K562 (cell line): ENCODE measurements around the gene TMA7B. TPM values are rescaled to one million over a fixed set of nuclear protein-coding genes. Genes with fewer than 3 reads are reported as not detected.

Experiments
- ATAC-seq: fragments of 200-7000 bp; cut with Tn5 transposase; 3 replicates; pipeline ENCODE4 v1.9.1; 2020; ENCODE audit warnings: moderate library complexity
- BruUV-seq: library from RNA; stranded (reverse); fragments of 400-500 nt; replicated peaks from 2 replicates; lab custom pipeline; 2021; lab: Mats Ljungman, UMichigan
- CTCF ChIA-PET: fragments of 300-600 bp; formaldehyde crosslinking; extraction: SDS; loops from one replicate; lab custom pipeline; 2021; ENCODE audit warnings: low intra/inter-chr PET ratio; lab: Yijun Ruan, JAX
- POLR2A ChIA-PET: fragments of 300-600, 350-650 bp; sonication (Branson Sonifier 250); formaldehyde crosslinking; extraction: SDS; loops from one replicate; lab custom pipeline; 2021; ENCODE audit warnings: antibody characterized with exemption, inconsistent platforms; lab: Yijun Ruan, JAX
- DNase-seq, 4 experiments: peaks; one replicate each; pipeline versions ENCODE4 v3.0.0 to v3.0.0-alpha.2; 2011 to 2018; ENCODE audit warnings: low spot score in 3 of 4, mixed read lengths in 3 of 4; ENCODE audit errors: extremely low read depth in 1 of 4
- FAIRE-seq: peaks from 2 replicates; lab custom pipeline; 2011; peaks lifted over from hg19 to GRCh38; lab: Jason Lieb, UNC
- H2AFZ ChIP-seq: 2 replicates; pipeline ENCODE4 v1.6.0; 2011; ENCODE audit warnings: low read depth, low read length, control low read depth, inconsistent platforms
- H3K27ac ChIP-seq: fragments of 200-600 bp; 3 replicates; pipeline ENCODE4 v1.8.0; 2011; ENCODE audit warnings: low read depth, mild to moderate bottlenecking, control low read depth, inconsistent platforms, low read length, moderate library complexity, mixed read lengths; ENCODE audit errors: extremely low read depth
- H3K27me3 ChIP-seq, 2 experiments: fragments of 300-600 bp in 1 of 2; 2 replicates in 1 of 2; 3 replicates in 1 of 2; pipeline versions ENCODE4 v1.6.0 to v1.8.0; 2011; ENCODE audit warnings: inconsistent platforms in 2 of 2, low read length in 2 of 2, mild to moderate bottlenecking in 1 of 2, mixed read lengths in 1 of 2, moderate library complexity in 1 of 2; ENCODE audit not compliant: control insufficient read depth in 2 of 2, insufficient read depth in 2 of 2
- H3K36me3 ChIP-seq: fragments of 300-600 bp; 3 replicates; pipeline ENCODE4 v1.8.0; 2011; ENCODE audit warnings: mild to moderate bottlenecking, low read length, inconsistent platforms; ENCODE audit not compliant: control insufficient read depth, insufficient read depth
- H3K4me1 ChIP-seq, 2 experiments: fragments of 200-600 bp in 1 of 2; replicated peaks in 1 of 2; 2 replicates in 1 of 2; 3 replicates in 1 of 2; pipeline versions ENCODE4 v1.5.1 to v1.8.0; 2011; ENCODE audit warnings: inconsistent platforms in 2 of 2, low read length in 2 of 2, mild to moderate bottlenecking in 1 of 2, mixed read lengths in 1 of 2, moderate library complexity in 1 of 2; ENCODE audit not compliant: control insufficient read depth in 2 of 2, insufficient read depth in 2 of 2
- H3K4me2 ChIP-seq: 2 replicates; pipeline ENCODE4 v1.6.1; 2011; ENCODE audit warnings: low read length, control low read depth, inconsistent platforms, mixed read lengths; ENCODE audit not compliant: insufficient read depth
- H3K4me3 ChIP-seq: fragments of 200-600 bp; sonication (generic), shearing (Covaris generic); 2 replicates; pipeline ENCODE4 v1.5.1; 2016; ENCODE audit warnings: control low read depth, inconsistent platforms
- H3K79me2 ChIP-seq: fragments of 200-600 bp; 3 replicates; pipeline ENCODE4 v1.8.0; 2011; ENCODE audit warnings: low read length, inconsistent platforms; ENCODE audit not compliant: control insufficient read depth, insufficient read depth
- H3K9ac ChIP-seq, 2 experiments: 2 replicates each; pipeline versions ENCODE4 v1.6.0 to v1.6.1; 2011; ENCODE audit warnings: low read depth in 2 of 2, low read length in 2 of 2, control low read depth in 1 of 2, inconsistent platforms in 1 of 2, mild to moderate bottlenecking in 1 of 2, mixed read lengths in 1 of 2; ENCODE audit not compliant: insufficient read depth in 1 of 2
- H3K9me1 ChIP-seq: one replicate; pipeline ENCODE4 v1.6.0; 2011; ENCODE audit warnings: inconsistent platforms, mild to moderate bottlenecking, low read length, moderate library complexity; ENCODE audit not compliant: control insufficient read depth, insufficient read depth
- H3K9me3 ChIP-seq: replicated peaks from 2 replicates; pipeline ENCODE4 v1.5.1; 2011; ENCODE audit warnings: low read depth, low read length, inconsistent platforms; ENCODE audit not compliant: control insufficient read depth, insufficient read depth
- H4K20me1 ChIP-seq: replicated peaks from 2 replicates; pipeline ENCODE4 v1.6.1; 2011; ENCODE audit warnings: low read length, inconsistent platforms, mixed read lengths; ENCODE audit not compliant: control insufficient read depth, insufficient read depth
- ATF7 ChIP-seq: fragments of 450-650 bp; IDR thresholded peaks from 2 replicates; pipeline ENCODE4 v1.7.1; 2014; ENCODE audit warnings: mild to moderate bottlenecking, moderate library complexity
- CBX1 ChIP-seq: sonication (generic); IDR thresholded peaks from 2 replicates; pipeline ENCODE4 v1.6.1; 2016; ENCODE audit warnings: antibody characterized with exemption, low read depth, mild to moderate bottlenecking
- CREB5 ChIP-seq: fragments of 250-450 bp; sonication (Bioruptor Pico); IDR thresholded peaks from 2 replicates; pipeline ENCODE4 v1.5.0; 2020; ENCODE audit warnings: mild to moderate bottlenecking
- L3MBTL2 ChIP-seq: fragments of 450-650 bp; IDR thresholded peaks from 2 replicates; pipeline ENCODE4 v1.6.1; 2016; ENCODE audit warnings: mild to moderate bottlenecking, moderate library complexity
- NBN ChIP-seq: fragments of 450-650 bp; IDR thresholded peaks from 2 replicates; pipeline ENCODE4 v1.6.1; 2016; ENCODE audit warnings: low read depth, mild to moderate bottlenecking
- NEUROD1 ChIP-seq: fragments of 150-350 bp; IDR thresholded peaks from 2 replicates; pipeline ENCODE4 v1.6.1; 2014; ENCODE audit warnings: borderline replicate concordance, low read length, low read depth; ENCODE audit not compliant: partially characterized antibody
- PHF20 ChIP-seq: fragments of 450-650 bp; IDR thresholded peaks from 2 replicates; pipeline ENCODE4 v1.6.1; 2018; ENCODE audit not compliant: partially characterized antibody
- POLR3G ChIP-seq: IDR thresholded peaks from 2 replicates; pipeline ENCODE4 v1.6.1; 2011; ENCODE audit not compliant: insufficient read length, insufficient replicate concordance; ENCODE audit errors: extremely low read depth
- ZBTB8A ChIP-seq: fragments of 450-650 bp; IDR thresholded peaks from 2 replicates; pipeline ENCODE4 v1.6.1; 2018; ENCODE audit warnings: mild to moderate bottlenecking, moderate library complexity; ENCODE audit not compliant: partially characterized antibody
- ZFPM2 ChIP-seq: fragments of 250-450 bp; sonication (Bioruptor Pico); IDR thresholded peaks from 2 replicates; pipeline ENCODE4 v1.5.1; 2022; ENCODE audit warnings: mild to moderate bottlenecking
- ZNF274 ChIP-seq: IDR thresholded peaks from 2 replicates; pipeline ENCODE4 v1.6.1; 2011; ENCODE audit warnings: low read depth, mild to moderate bottlenecking, low read length, moderate library complexity, borderline replicate concordance
- WGBS: fragments of 100-300 bp; shearing (Covaris generic); methylation state at CpG from one replicate; pipeline ENCODE4 v1.1.6; 2016; ENCODE audit warnings: low coverage, mixed read lengths; ENCODE audit not compliant: insufficient coverage; ENCODE audit errors: missing lambda C conversion rate; 5-methylcytosine and 5-hydroxymethylcytosine counted together
- in situ Hi-C: fragments of 300-500 bp; cut with MboI; formaldehyde crosslinking; loops from 4 replicates; pipeline ENCODE4 v1.15.0; 2018; ENCODE audit warnings: inconsistent platforms, mixed read lengths
- intact Hi-C: fragments of 100-400 bp; cut with micrococcal nuclease; formaldehyde crosslinking; loops from 2 replicates; pipeline ENCODE4 v1.14.2; 2022
- polyA plus RNA-seq, 8 experiments: library from polyadenylated mRNA; depleted of rRNA in 4 of 8; stranded (reverse) in 5 of 8; unstranded in 3 of 8; fragments of >200 nt; fragmentation: Nextera tagmentation in 2 of 8; fragmentation: Illumina TruSeq in 1 of 8; extraction: Ambion mirVana in 2 of 8; extraction: Trizol in 1 of 8; gene quantifications; 2 replicates each; pipeline versions ENCODE4 v1.2.1 to v1.2.3, GENCODE V29; 2011 to 2014; ENCODE audit warnings: inconsistent platforms in 1 of 8, missing spikeins in 1 of 8
- total RNA-seq, 7 experiments: library from RNA; depleted of rRNA in 6 of 7; stranded (reverse); fragments of >200 nt in 6 of 7; fragmentation: Illumina TruSeq in 2 of 7; extraction: Trizol in 2 of 7; gene quantifications; 2 replicates each; pipeline versions ENCODE4 v1.2.1 to v1.2.3, GENCODE V29; 2011 to 2021; ENCODE audit warnings: low replicate concordance in 1 of 7
- TF ChIP-seq, protein P1 (sequence below), 2 experiments: IDR thresholded peaks; 2 replicates each; pipeline ENCODE4 v1.6.1; 2011; ENCODE audit warnings: borderline replicate concordance in 1 of 2, control low read depth in 1 of 2, low read depth in 1 of 2, low read length in 1 of 2, mild to moderate bottlenecking in 1 of 2, mixed read lengths in 1 of 2, moderate library complexity in 1 of 2; ENCODE audit not compliant: insufficient read depth in 1 of 2, insufficient read length in 1 of 2, poor library complexity in 1 of 2, severe bottlenecking in 1 of 2; ENCODE audit errors: extremely low read depth in 1 of 2
- TF ChIP-seq, protein P2 (sequence below): fragments of 150-350 bp; IDR thresholded peaks from 2 replicates; pipeline ENCODE4 v1.6.1; 2014; ENCODE audit warnings: low read depth, mild to moderate bottlenecking, low read length, borderline replicate concordance

Gene TMA7B
- total and polyA plus RNA-seq, 9 of the 15 experiments (the other 6 are each of a cell fraction or from before 2014, with no cell fraction given): 5.6 to 14.2 (median 11.8) TPM

- TF ChIP-seq, protein P1, sequence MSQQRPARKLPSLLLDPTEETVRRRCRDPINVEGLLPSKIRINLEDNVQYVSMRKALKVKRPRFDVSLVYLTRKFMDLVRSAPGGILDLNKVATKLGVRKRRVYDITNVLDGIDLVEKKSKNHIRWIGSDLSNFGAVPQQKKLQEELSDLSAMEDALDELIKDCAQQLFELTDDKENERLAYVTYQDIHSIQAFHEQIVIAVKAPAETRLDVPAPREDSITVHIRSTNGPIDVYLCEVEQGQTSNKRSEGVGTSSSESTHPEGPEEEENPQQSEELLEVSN (IDR thresholded peaks at IDR 0.05; ENCODE audit: borderline replicate concordance in 1 of 2, extremely low read depth in 1 of 2, insufficient read depth in 1 of 2, insufficient read length in 1 of 2, low read depth in 1 of 2, low read length in 1 of 2, poor library complexity in 1 of 2, severe bottlenecking in 1 of 2): peak in 1 of 2 experiments; percentile 17
Measured at GRCh38 chr22:39960791-39961746, 872 bp downstream of the TMA7B start (continued).

- H3K27ac ChIP-seq: peak overlapping the region; percentile 95
- no TSS peak for BruUV-seq
- in situ Hi-C loops: no loop called here
- ATAC-seq (no peak), DNase-seq (no peak), FAIRE-seq (no peak)
- intact Hi-C loops: no loop called here
- 0 out of 2 replicates have a peak, but pooled peaks cover 3% of the 10 kb centered on the region for H3K9me3 ChIP-seq
- peaks cover 24 to 62% of the 10 kb centered on the region in 2 experiments for H3K4me1 ChIP-seq
- H3K9ac ChIP-seq: peak overlapping the region in 1 of 2 experiments; percentile 62; a peak in 2 of 4 replicates
- H3K79me2 ChIP-seq: peaks cover 2% of the 10 kb centered on the region; the same call in 1 of the 3 replicates
- H3K9me1 ChIP-seq: peaks cover 3% of the 10 kb centered on the region
- H3K36me3 ChIP-seq: peaks cover 96% of the 10 kb centered on the region
- POLR2A ChIA-PET: interaction anchor here (0.6 to 0.9 kb wide), 4 partner anchors 62 to 411 kb away, joined by 3 to 4 read pairs (median 3); no protein-coding TSS in a partner anchor
- no peaks in the 10 kb centered on the region for H3K27me3 ChIP-seq
- H2AFZ ChIP-seq: no peak overlapping the region
- CTCF ChIA-PET: no interaction called here
- no peak overlapping the region for H3K4me2 ChIP-seq
- 87% methylated on average over 9 of the region's 9 CpGs for WGBS
- H3K4me3 ChIP-seq: no peak overlapping the region
- H4K20me1 ChIP-seq: no peaks in the 10 kb centered on the region
- TF ChIP-seq PHF20 (no peak), ZBTB8A (no peak), NEUROD1 (no peak), CREB5 (CRISPR knock-in tag) (no peak), POLR3G (no peak), ATF7 (no peak), ZFPM2 (CRISPR knock-in tag) (no peak), NBN (no peak), ZNF274 (no peak), CBX1 (no peak), L3MBTL2 (no peak)
- TF ChIP-seq, protein P2, sequence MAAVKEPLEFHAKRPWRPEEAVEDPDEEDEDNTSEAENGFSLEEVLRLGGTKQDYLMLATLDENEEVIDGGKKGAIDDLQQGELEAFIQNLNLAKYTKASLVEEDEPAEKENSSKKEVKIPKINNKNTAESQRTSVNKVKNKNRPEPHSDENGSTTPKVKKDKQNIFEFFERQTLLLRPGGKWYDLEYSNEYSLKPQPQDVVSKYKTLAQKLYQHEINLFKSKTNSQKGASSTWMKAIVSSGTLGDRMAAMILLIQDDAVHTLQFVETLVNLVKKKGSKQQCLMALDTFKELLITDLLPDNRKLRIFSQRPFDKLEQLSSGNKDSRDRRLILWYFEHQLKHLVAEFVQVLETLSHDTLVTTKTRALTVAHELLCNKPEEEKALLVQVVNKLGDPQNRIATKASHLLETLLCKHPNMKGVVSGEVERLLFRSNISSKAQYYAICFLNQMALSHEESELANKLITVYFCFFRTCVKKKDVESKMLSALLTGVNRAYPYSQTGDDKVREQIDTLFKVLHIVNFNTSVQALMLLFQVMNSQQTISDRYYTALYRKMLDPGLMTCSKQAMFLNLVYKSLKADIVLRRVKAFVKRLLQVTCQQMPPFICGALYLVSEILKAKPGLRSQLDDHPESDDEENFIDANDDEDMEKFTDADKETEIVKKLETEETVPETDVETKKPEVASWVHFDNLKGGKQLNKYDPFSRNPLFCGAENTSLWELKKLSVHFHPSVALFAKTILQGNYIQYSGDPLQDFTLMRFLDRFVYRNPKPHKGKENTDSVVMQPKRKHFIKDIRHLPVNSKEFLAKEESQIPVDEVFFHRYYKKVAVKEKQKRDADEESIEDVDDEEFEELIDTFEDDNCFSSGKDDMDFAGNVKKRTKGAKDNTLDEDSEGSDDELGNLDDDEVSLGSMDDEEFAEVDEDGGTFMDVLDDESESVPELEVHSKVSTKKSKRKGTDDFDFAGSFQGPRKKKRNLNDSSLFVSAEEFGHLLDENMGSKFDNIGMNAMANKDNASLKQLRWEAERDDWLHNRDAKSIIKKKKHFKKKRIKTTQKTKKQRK: no peak
Measured at GRCh38 chr22:39962071-39962470, 1.9 kb downstream of the TMA7B start.
